NCI-H524 (cell line): ENCODE measurements around the gene MYLK2.

ENCODE experiments used
- DNase-seq, 2 experiments: peaks; one replicate each; lab custom pipeline; 2025; lab: John Stamatoyannopoulos, UW

Gene MYLK2

DNA sequence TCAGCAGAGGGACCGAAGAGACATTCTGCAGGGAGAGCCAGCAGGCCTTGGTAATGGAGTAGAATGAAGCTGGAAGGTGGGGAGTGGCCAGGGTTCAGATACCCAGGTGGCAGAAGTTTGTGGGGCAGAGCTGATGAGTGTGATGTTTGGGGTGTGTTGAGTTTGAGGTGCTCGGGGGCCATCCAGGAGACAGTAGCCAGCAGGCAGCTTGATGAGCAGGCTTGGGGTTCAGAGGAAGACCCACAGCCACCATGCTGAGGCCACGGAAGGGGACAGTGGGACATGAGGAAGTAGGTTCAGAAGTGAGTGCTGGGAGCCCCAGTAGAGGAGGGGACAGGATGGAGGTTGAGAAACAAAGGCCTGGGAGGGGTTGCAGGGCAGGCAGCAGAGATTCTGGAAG is 37.4 kb downstream of the MYLK2 start:
- DNase-seq = no peak

- DNase-seq = no peak
Observed at GRCh38 chr20:31857861-31858759, 39.0 kb downstream of the MYLK2 start.

- no peak for DNase-seq
Observed at GRCh38 chr20:31858760-31859083, 39.6 kb downstream of the MYLK2 start.

DNA sequence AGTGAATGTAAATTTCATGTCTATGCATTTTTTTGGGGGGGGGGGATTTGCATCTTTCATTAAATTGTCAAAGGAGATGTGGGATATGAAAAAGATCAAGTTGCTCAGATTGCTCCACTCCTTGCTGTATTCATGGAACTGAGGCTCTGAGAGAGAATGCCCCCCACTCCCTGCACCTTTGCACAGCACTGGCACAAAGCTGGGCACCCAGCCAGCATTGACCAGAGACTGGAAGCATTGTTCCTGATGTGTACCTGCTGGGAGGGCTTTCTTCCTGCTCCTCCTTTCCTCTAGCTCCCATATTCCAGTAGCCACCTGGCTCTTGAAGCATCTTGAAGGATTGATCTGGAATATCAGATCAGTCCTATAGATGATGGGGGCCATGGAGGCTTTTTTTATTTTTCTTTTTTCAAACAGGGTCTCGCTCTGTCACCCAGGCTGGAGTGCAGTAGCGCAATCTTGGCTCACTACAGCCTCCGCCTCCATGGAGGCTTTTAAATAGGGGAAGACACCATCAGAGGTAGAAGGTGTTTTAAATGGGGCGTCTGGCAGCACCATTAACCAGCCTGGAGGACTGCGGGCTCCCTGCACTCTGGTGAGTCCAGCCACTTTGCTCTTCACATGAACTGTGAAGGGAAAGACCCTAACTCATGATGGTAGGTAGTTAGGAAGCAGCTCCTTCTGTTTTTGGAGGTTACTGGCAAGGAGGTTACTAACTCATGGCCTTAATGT is 40.3 kb downstream of the MYLK2 start:
- no peak for DNase-seq

GRCh38 chr20:31859998-31860380 is 40.8 kb downstream of the MYLK2 start:
- no peak for DNase-seq

GRCh38 chr20:31860390-31861134 is 41.4 kb downstream of the MYLK2 start:
- DNase-seq = peak in 1 of 2 experiments; percentile 28

GRCh38 chr20:31861135-31861384 is 41.9 kb downstream of the MYLK2 start:
- DNase-seq = peak; percentile 87 to 90

- peak; percentile 85 for DNase-seq
Observed at GRCh38 chr20:31861385-31862156, 42.4 kb downstream of the MYLK2 start.

DNA sequence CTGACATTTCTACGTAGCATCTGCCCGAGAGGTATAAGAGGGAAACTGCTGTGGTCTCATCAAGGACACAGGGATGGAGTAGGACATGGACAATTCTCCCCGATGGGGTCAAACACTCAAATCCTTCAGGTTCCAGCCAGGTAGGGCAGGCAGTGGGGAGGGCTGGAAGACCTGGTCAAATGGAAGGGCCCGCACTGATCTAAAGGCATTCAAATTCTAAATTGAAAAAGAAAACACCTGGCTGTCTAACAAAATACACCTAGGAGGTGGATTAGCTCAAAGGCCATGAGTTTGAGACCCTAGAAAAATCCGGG is 43.0 kb downstream of the MYLK2 start:
- DNase-seq = no peak

DNA sequence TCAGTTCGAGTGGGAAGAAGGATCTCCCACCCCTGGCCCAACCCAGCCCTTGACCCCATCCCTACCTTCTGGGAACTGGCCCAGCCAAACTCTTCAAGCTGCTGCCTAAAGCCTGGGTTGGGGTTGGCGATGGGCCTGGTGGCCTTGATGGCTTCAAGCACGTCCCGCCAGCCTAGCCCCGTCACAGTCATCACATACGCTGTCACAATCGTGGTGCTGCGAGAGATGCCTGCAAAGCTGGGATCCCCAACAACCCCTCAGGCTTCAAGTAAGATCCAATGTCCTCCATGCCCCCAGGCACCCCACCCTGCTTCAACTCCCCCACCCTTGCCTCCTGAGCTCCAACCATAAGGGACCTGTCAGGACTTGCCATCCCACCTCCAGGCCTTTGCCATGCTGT is 43.4 kb downstream of the MYLK2 start:
- DNase-seq = no peak

DNA sequence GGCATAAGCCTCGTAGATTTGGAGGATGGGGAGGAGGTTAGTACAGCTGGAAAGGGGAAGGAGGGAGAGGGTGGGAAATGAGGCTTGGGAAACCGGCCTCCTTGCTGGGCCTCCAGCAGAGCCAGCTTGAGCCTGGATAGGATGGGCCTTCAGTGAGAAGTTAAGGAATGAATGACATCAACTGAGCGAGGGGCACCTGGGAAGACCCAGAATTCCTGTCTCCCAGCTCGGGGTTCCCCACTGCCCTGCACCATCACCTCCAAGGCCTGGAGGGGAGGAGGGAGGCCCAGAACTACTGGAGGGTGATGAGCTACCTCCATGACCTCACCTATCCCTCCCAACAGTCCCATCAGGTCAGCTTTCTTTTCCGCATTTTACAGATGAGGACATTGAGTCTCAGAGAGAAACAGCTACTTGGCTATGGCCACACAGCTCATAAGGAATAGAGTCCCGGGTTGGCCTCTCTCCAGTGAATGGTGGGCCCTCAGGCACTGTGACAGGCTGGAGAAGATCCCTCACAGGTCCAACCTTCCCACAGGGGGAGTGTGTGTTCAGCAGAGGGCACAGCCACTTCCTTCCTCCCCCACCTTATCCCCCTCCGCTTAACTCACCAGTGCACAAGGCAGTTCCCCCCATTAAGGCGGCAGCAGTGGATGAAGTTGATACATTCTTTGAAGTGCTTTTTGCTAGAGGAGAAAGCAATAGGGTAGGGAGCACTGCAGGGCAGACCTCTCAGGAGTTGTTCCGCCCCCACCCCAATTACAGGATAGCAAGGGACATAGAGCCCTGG is 44.3 kb downstream of the MYLK2 start:
- DNase-seq = no peak

- DNase-seq = no peak
Observed at GRCh38 chr20:31864521-31865400, 45.6 kb downstream of the MYLK2 start.

- no peak for DNase-seq
Observed at GRCh38 chr20:31866221-31866620, 47.1 kb downstream of the MYLK2 start.

GRCh38 chr20:31868853-31869672 is 49.9 kb downstream of the MYLK2 start:
- no peak for DNase-seq

- no peak for DNase-seq
Observed at GRCh38 chr20:31869673-31869941, 50.5 kb downstream of the MYLK2 start.

DNA sequence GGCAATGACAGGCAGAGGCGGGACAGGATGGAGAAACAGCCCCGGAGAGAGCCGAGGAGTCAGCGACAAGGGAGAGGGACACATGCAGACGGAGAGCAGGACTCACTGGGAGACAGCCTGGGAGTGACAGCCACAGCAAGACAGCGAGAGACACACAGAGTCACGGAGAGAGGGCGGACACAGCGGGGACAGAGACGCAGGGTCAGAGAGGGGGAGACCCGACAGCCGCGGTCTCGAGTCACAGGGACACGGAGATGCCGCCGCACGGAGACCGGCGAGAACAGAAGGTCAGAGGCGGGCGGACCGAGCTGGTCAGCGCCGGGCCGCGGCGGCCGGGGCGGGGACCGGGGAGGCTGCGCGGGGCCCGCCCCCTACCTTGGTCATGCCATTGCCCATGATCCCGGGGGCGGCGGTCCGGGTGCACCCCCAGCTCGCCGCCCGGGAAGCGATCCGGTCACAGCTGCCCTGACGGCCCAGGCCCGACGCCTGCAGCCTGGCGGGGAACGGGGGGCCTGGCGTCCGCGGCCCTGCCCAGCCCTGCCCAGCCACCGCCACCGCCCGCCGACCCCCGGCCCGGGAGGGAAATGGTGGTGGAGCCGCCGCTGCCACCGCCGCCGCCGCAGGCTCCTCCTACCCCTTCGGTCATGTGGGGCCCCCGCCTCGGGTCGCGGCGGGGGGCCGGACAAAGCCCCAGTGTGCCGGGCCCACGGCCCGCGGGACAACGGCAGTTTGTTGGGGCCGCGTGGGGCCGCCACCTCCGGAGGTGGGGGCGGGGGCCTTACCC is 51.0 kb downstream of the MYLK2 start, which contains the start of the genes DUSP15 and TTLL9:
Gene DUSP15 (minus strand): TSS at position 586 of the 784 bp plus-strand sequence. CDS start 190 bp downstream, at position 396.
Gene TTLL9 (plus strand): TSS at position 693 of the 784 bp plus-strand sequence. CDS start 493 bp downstream, outside the sequence.
- peak; percentile 24 to 39 for DNase-seq

DNA sequence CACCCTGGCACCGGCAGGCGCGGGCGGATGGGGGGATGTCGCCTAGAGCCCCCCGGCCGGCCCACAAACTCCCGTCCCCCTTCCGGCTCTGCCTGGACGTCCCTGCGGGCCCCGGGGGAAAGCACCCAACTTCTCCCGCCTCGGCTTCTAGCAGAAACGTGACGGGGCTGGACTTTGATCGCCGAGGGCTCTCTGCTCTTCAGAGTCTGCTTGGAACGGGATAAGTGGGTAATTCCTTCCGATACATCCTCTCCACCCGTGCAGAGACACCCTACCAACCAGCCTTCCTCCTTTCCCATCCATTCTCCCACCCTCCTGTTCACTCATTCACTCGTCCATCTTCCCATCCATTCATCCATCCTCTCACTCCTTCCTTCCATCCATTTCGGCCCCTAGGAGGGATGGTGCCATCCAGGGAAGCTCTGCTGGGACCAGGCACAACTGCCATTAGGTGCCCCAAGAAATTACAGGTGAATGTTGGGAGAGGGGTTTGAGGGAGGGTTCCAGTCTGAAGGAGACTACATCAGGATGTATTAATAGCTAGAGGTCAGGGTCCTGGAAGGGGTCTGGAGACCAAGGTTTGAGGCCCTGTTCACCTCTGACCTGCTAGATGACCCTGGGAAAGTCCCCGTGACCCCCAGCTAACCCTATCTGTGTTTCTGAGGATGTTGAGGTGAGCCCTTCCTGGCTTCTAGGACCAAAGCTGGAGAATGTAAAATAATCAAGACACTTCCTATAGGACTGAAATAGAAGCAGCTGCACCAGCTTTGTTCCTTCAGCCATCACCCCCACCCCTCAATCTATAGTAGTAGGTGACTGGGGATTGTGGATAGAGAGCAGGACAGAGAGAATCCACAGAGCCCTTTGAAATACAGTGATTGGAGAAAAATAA is 51.8 kb downstream of the MYLK2 start:
- peak in 1 of 2 experiments; percentile 33 for DNase-seq

- no peak for DNase-seq
Observed at GRCh38 chr20:31871618-31871954, 52.4 kb downstream of the MYLK2 start.
